ENCODE measurements around the gene RASGRP2. TPM values are rescaled to one million over a fixed set of nuclear protein-coding genes. Genes with fewer than 3 reads are reported as not detected.
A peak's percentile ranks its signal among the peaks of the same experiment; 100 is the strongest.

The RASGRP2 gene
- total and polyA plus RNA-seq, 2 of the 8 experiments (the other 6 are each of a cell fraction or from before 2014, with no cell fraction given) = 40.6 to 45.7 TPM

- Histone ChIP-seq H3K27ac (ENCODE audit: low read depth, low read length) (no peak overlapping the region), H2BK15ac (ENCODE audit: low read length) (no peak overlapping the region), H3K14ac (ENCODE audit: insufficient read length) (no peak overlapping the region), H3K23ac (ENCODE audit: insufficient read length) (no peak overlapping the region), H3K9me3 (ENCODE audit: insufficient read depth in 2 of 2, low read depth in 1 of 2, low read length in 1 of 2) (no peaks in the 10 kb centered on the region), H3K36me3 (ENCODE audit: control insufficient read depth in 2 of 4, insufficient read depth in 4 of 4, low read length in 3 of 4) (no peaks in the 10 kb centered on the region), H3K4me3 (ENCODE audit: extremely low read depth in 1 of 4, insufficient read depth in 2 of 4, low read depth in 3 of 4, low read length in 4 of 4) (no peak overlapping the region), H3K4me2 (ENCODE audit: insufficient read depth in 1 of 2, low read depth in 2 of 2, low read length in 2 of 2) (peak overlapping the region; percentile 6 to 45), H2BK5ac (ENCODE audit: low read depth, low read length) (peak overlapping the region; percentile 57; the same call in 1 of the 2 replicates), H3K4ac (replicated peaks; ENCODE audit: insufficient read length, low read depth, low read length) (no peak overlapping the region), H3K27me3 (replicated peaks in 1 of 4; ENCODE audit: control insufficient read depth in 3 of 4, extremely low read depth in 1 of 4, insufficient read depth in 3 of 4, low read length in 3 of 4) (peaks cover 7 to 16% (median 14%) of the 10 kb centered on the region in 4 experiments), H3K4me1 (replicated peaks in 1 of 4; ENCODE audit: control insufficient read depth in 3 of 4, insufficient read depth in 4 of 4, low read length in 3 of 4) (peaks cover 10 to 43% (median 27%) of the 10 kb centered on the region in 4 experiments), H3K56ac (replicated peaks; ENCODE audit: insufficient read length, low read depth, low read length) (no peak overlapping the region), H2BK120ac (replicated peaks; ENCODE audit: low read depth, low read length) (no peak overlapping the region), H4K20me1 (replicated peaks in 1 of 2; ENCODE audit: control insufficient read depth in 1 of 2, insufficient read depth in 2 of 2, low read length in 2 of 2) (no peaks in the 10 kb centered on the region), H2AK5ac (ENCODE audit: low read depth, low read length) (no peak overlapping the region), H3K79me2 (ENCODE audit: control insufficient read depth in 1 of 2, insufficient read depth in 2 of 2, low read length in 2 of 2) (no peaks in the 10 kb centered on the region), H3K9ac (replicated peaks in 1 of 4; ENCODE audit: extremely low read depth in 1 of 4, low read depth in 3 of 4, low read length in 3 of 4) (no peak overlapping the region), H2BK20ac (ENCODE audit: low read length) (peak overlapping the region; percentile 80; the same call in 1 of the 2 replicates), H4K5ac (ENCODE audit: insufficient read length, low read depth, low read length) (no peak overlapping the region), H4K91ac (replicated peaks; ENCODE audit: insufficient read length, low read length) (no peak overlapping the region), H4K8ac (ENCODE audit: extremely low read depth, insufficient read depth, low read length) (peak overlapping the region; percentile 19; the same call in 1 of the 2 replicates), H3K23me2 (ENCODE audit: low read depth, low read length) (peaks cover 8% of the 10 kb centered on the region; the same call in 1 of the 2 replicates), H3K79me1 (ENCODE audit: low read depth, low read length) (peaks cover 4% of the 10 kb centered on the region; the same call in 1 of the 2 replicates), H3K18ac (ENCODE audit: extremely low read depth, low read length) (peak overlapping the region; percentile 67), H2BK12ac (ENCODE audit: low read depth, low read length) (peak overlapping the region; percentile 21; the same call in 1 of the 2 replicates), H2AFZ (ENCODE audit: low read length) (no peak overlapping the region)
- DNase-seq (ENCODE audit: low read depth in 1 of 2, low spot score in 2 of 2) (no peak), FAIRE-seq (no peak)
- ChIA-PET POLR2A (ENCODE audit: partially characterized antibody) (interaction anchor here (0.8 to 3.6 kb wide), 12 partner anchors 10 to 81 kb away, joined by 3 to 48 read pairs (median 4); no protein-coding TSS in a partner anchor), CTCF (ENCODE audit: partially characterized antibody) (interaction anchor here (0.6 to 3.3 kb wide), 12 partner anchors 11 to 425 kb away, joined by 3 to 22 read pairs (median 3); partner anchors contain the start of gene PYGM)
- 64% methylated on average over 9 of the region's 9 CpGs; no CpG with 5 or more reads in 1 of the 2 experiments for WGBS, 2 experiments (ENCODE audit: extremely low coverage in 1 of 2, insufficient coverage in 1 of 2, insufficient read length in 1 of 2, insufficient replicate concordance in 2 of 2, low coverage in 1 of 2, low lambda C conversion rate in 2 of 2, missing lambda C conversion rate in 1 of 2)
- TF ChIP-seq CREB1 (IDR thresholded peaks at IDR 0.05) (no peak), EGR1 (IDR thresholded peaks at IDR 0.05; ENCODE audit: borderline replicate concordance, low read depth, low read length) (no peak), GABPA (IDR thresholded peaks at IDR 0.05; ENCODE audit: borderline replicate concordance, insufficient read depth, low read length) (no peak), ATF2 (IDR thresholded peaks at IDR 0.05; ENCODE audit: low read length) (no peak), FOSL1 (IDR thresholded peaks at IDR 0.05; ENCODE audit: insufficient read depth, low read depth, low read length) (no peak), SIRT6 (IDR thresholded peaks at IDR 0.05; ENCODE audit: low read length) (no peak), TCF12 (IDR thresholded peaks at IDR 0.05; ENCODE audit: low read depth, low read length) (no peak), MAX (IDR thresholded peaks at IDR 0.05) (no peak), SIN3A (conservative IDR thresholded peaks at IDR 0.05 in 1 of 2, IDR thresholded peaks at IDR 0.05 in 1 of 2; ENCODE audit: low read depth in 1 of 2, low read length in 2 of 2) (no peak), BACH1 (IDR thresholded peaks at IDR 0.05; ENCODE audit: low read length) (no peak), SRF (IDR thresholded peaks at IDR 0.05; ENCODE audit: low read depth, low read length) (no peak), ZNF274 (IDR thresholded peaks at IDR 0.05; ENCODE audit: borderline replicate concordance, extremely low read depth, low read length) (no peak)
These were observed 17.7 kb downstream of the RASGRP2 start for GRCh38 chr11:64726211-64726641.
